Caco-2 (cell line): ENCODE results near the gene NR6A1. TPM values are rescaled to one million over a fixed set of nuclear protein-coding genes. Genes with fewer than 3 reads are reported as not detected.

Experiments used
- BruUV-seq: library from RNA; stranded (reverse); fragments of 400-500 nt; replicated peaks from 2 replicates; lab custom pipeline; 2021; lab: Mats Ljungman, UMichigan
- CTCF ChIA-PET: fragments of 300-600 bp; sonication (Branson Sonifier 250); formaldehyde crosslinking; loops from one replicate; lab custom pipeline; 2022; ENCODE audit warnings: antibody characterized with exemption; lab: Charles Lee
- POLR2A ChIA-PET: fragments of 300-600 bp; sonication (Branson Sonifier 250); formaldehyde crosslinking; loops from one replicate; lab custom pipeline; 2022; ENCODE audit warnings: antibody characterized with exemption; lab: Charles Lee
- DNase-seq, 2 experiments: peaks; one replicate each; pipeline versions ENCODE4 v3.0.0 to v3.0.0-alpha.2; 2020 to 2022
- H3K27me3 ChIP-seq: replicated peaks from 2 replicates; pipeline ENCODE4 v1.6.0; 2011; ENCODE audit warnings: low read length; ENCODE audit not compliant: control insufficient read depth, insufficient read depth
- H3K36me3 ChIP-seq: 2 replicates; pipeline ENCODE4 v1.5.1; 2011; ENCODE audit warnings: low read length; ENCODE audit not compliant: control insufficient read depth, insufficient read depth
- H3K4me1 ChIP-seq: fragments of 250-450 bp; sonication (Bioruptor Pico); 2 replicates; pipeline ENCODE4 v1.5.1; 2020; ENCODE audit warnings: mild to moderate bottlenecking
- H3K4me3 ChIP-seq: 2 replicates; pipeline ENCODE4 v1.5.1; 2011; ENCODE audit warnings: low read depth, mild to moderate bottlenecking, control low read depth, low read length
- H3K9me3 ChIP-seq: fragments of 250-450 bp; sonication (Bioruptor Pico); 2 replicates; pipeline ENCODE4 v1.5.1; 2020; ENCODE audit warnings: mild to moderate bottlenecking, moderate library complexity
- H3K27ac Mint-ChIP-seq: one replicate; pipeline ENCODE4 v1.8.0; 2022; ENCODE audit warnings: mixed read lengths; ENCODE audit not compliant: unreplicated experiment
- H3K27me3 Mint-ChIP-seq: one replicate; pipeline ENCODE4 v1.8.0; 2022; ENCODE audit warnings: mixed read lengths; ENCODE audit not compliant: insufficient read depth, unreplicated experiment
- H3K36me3 Mint-ChIP-seq: one replicate; pipeline ENCODE4 v1.8.0; 2022; ENCODE audit warnings: mild to moderate bottlenecking, mixed read lengths; ENCODE audit not compliant: insufficient read depth, unreplicated experiment
- H3K4me1 Mint-ChIP-seq: one replicate; pipeline ENCODE4 v1.8.0; 2022; ENCODE audit warnings: low read depth, mixed read lengths; ENCODE audit not compliant: unreplicated experiment
- H3K4me3 Mint-ChIP-seq: one replicate; pipeline ENCODE4 v1.8.0; 2022; ENCODE audit warnings: mild to moderate bottlenecking, moderate library complexity, mixed read lengths; ENCODE audit not compliant: unreplicated experiment
- H3K9me3 Mint-ChIP-seq: one replicate; pipeline ENCODE4 v1.8.0; 2022; ENCODE audit warnings: mixed read lengths; ENCODE audit not compliant: unreplicated experiment
- intact Hi-C: fragments of 100-400 bp; cut with micrococcal nuclease; formaldehyde crosslinking; loops from one replicate; pipeline ENCODE4 v1.10.0; 2022; ENCODE audit not compliant: unreplicated experiment
- total RNA-seq: library from RNA; stranded (reverse); gene quantifications from 2 replicates; pipeline ENCODE4 v1.2.3, GENCODE V29; 2022
- TF ChIP-seq, protein P1 (sequence below), 2 experiments: fragments of 200-600 bp in 1 of 2; IDR thresholded peaks; 1 replicate in 1 of 2; 2 replicates in 1 of 2; pipeline versions ENCODE4 v1.5.1 to v1.8.0; 2011 to 2022; ENCODE audit warnings: antibody characterized with exemption in 1 of 2, control low read depth in 1 of 2, inconsistent platforms in 1 of 2, low read depth in 1 of 2, low read length in 1 of 2, mild to moderate bottlenecking in 1 of 2, moderate library complexity in 1 of 2; ENCODE audit not compliant: insufficient read depth in 1 of 2, severe bottlenecking in 1 of 2, unreplicated experiment in 1 of 2

Gene NR6A1
- total RNA-seq, 1 experiment from 2014 or later = 33.6 TPM

- H3K27ac Mint-ChIP-seq = no peak overlapping the region
- no TSS peak for BruUV-seq
- H3K36me3 Mint-ChIP-seq = no peaks in the 10 kb centered on the region
- H3K4me1 Mint-ChIP-seq = no peaks in the 10 kb centered on the region
- Histone ChIP-seq H3K27me3 (no peaks in the 10 kb centered on the region), H3K4me3 (no peak overlapping the region), H3K9me3 (no peaks in the 10 kb centered on the region), H3K4me1 (no peaks in the 10 kb centered on the region), H3K36me3 (no peaks in the 10 kb centered on the region; the same call in 1 of the 2 replicates)
- no peaks in the 10 kb centered on the region for H3K9me3 Mint-ChIP-seq
- TF ChIP-seq, protein P1, sequence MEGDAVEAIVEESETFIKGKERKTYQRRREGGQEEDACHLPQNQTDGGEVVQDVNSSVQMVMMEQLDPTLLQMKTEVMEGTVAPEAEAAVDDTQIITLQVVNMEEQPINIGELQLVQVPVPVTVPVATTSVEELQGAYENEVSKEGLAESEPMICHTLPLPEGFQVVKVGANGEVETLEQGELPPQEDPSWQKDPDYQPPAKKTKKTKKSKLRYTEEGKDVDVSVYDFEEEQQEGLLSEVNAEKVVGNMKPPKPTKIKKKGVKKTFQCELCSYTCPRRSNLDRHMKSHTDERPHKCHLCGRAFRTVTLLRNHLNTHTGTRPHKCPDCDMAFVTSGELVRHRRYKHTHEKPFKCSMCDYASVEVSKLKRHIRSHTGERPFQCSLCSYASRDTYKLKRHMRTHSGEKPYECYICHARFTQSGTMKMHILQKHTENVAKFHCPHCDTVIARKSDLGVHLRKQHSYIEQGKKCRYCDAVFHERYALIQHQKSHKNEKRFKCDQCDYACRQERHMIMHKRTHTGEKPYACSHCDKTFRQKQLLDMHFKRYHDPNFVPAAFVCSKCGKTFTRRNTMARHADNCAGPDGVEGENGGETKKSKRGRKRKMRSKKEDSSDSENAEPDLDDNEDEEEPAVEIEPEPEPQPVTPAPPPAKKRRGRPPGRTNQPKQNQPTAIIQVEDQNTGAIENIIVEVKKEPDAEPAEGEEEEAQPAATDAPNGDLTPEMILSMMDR (IDR thresholded peaks at IDR 0.05; ENCODE audit: insufficient read depth in 1 of 2, low read depth in 1 of 2, low read length in 1 of 2, severe bottlenecking in 1 of 2, unreplicated experiment in 1 of 2) = no peak
- CTCF ChIA-PET = no interaction called here
- intact Hi-C loops = no loop called here
- no peak for DNase-seq
- POLR2A ChIA-PET = no interaction called here
- no peaks in the 10 kb centered on the region for H3K27me3 Mint-ChIP-seq
- no peak overlapping the region for H3K4me3 Mint-ChIP-seq
Observed at GRCh38 chr9:124688238-124688904, 82.7 kb downstream of the NR6A1 start.

DNA sequence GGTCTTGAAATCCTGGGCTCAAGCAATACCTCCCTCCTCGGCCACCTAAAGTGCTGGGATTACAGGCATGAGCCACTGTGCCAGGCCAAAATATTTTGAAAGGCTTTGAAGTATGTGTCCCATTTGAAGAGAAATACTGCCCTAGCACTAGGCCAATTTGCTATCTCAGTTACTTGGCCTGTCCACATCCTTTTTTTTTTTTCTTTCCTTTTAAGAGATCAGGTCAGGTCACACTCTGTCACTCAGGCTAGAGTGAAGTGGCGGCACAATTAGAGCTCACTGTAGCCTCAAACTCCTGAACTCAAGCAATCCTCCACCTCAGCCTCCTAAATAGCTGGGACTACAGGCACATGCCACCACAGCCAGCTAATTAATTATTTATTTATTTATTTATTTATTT, 84.2 kb downstream of the NR6A1 start:
- Mint-ChIP-seq H3K4me1 (no peaks in the 10 kb centered on the region), H3K27ac (no peak overlapping the region), H3K36me3 (no peaks in the 10 kb centered on the region), H3K27me3 (no peaks in the 10 kb centered on the region), H3K9me3 (no peaks in the 10 kb centered on the region), H3K4me3 (no peak overlapping the region)
- Histone ChIP-seq H3K27me3 (no peaks in the 10 kb centered on the region), H3K4me3 (no peak overlapping the region), H3K4me1 (no peaks in the 10 kb centered on the region), H3K36me3 (no peaks in the 10 kb centered on the region; the same call in 1 of the 2 replicates), H3K9me3 (no peaks in the 10 kb centered on the region)
- TF ChIP-seq, protein P1 (IDR thresholded peaks at IDR 0.05; ENCODE audit: insufficient read depth in 1 of 2, low read depth in 1 of 2, low read length in 1 of 2, severe bottlenecking in 1 of 2, unreplicated experiment in 1 of 2) = no peak
- intact Hi-C loops = no loop called here
- POLR2A ChIA-PET = no interaction called here
- no peak for DNase-seq
- BruUV-seq = no TSS peak
- CTCF ChIA-PET = interaction anchor here (0.7 kb wide), 1 partner anchor 44 kb away, joined by 4 read pairs; no protein-coding TSS in a partner anchor

GRCh38 chr9:124685217-124685616, 85.9 kb downstream of the NR6A1 start:
- H3K27me3 Mint-ChIP-seq = no peaks in the 10 kb centered on the region
- no peaks in the 10 kb centered on the region for H3K27me3 ChIP-seq
- no peak overlapping the region for H3K4me3 Mint-ChIP-seq
- H3K9me3 Mint-ChIP-seq = no peaks in the 10 kb centered on the region
- H3K36me3 ChIP-seq = no peaks in the 10 kb centered on the region; the same call in 1 of the 2 replicates
- intact Hi-C loops = no loop called here
- no peaks in the 10 kb centered on the region for H3K4me1 Mint-ChIP-seq
- H3K4me3 ChIP-seq = no peak overlapping the region
- TF ChIP-seq, protein P1 (IDR thresholded peaks at IDR 0.05; ENCODE audit: insufficient read depth in 1 of 2, low read depth in 1 of 2, low read length in 1 of 2, severe bottlenecking in 1 of 2, unreplicated experiment in 1 of 2) = no peak
- CTCF ChIA-PET = no interaction called here
- no peak for DNase-seq
- H3K27ac Mint-ChIP-seq = no peak overlapping the region
- H3K9me3 ChIP-seq = no peaks in the 10 kb centered on the region
- POLR2A ChIA-PET = no interaction called here
- BruUV-seq = no TSS peak
- H3K36me3 Mint-ChIP-seq = no peaks in the 10 kb centered on the region
- H3K4me1 ChIP-seq = no peaks in the 10 kb centered on the region
